ENCODE data around the gene CPA1.

DNA sequence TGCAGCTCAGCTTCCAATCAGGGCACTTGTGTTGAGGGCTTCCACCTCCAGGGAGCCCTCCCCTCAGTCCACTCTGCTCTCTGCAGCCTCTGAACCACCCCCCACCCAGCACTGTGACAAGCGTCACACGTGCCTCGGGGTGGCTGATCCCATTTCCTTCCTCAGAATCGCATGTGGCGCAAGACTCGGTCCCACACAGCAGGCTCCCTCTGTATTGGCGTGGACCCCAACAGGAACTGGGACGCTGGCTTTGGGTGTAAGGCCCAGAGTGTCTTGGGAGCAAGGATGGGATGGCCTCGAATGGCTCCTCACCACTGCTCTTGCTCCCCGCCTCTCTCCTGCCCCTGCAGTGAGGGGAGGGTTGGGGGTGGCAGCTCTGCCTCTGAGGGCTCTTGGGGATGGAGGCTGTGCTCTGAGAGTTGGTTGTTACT is 4.1 kb downstream of the CPA1 start:
- TF ChIP-seq, protein P1, sequence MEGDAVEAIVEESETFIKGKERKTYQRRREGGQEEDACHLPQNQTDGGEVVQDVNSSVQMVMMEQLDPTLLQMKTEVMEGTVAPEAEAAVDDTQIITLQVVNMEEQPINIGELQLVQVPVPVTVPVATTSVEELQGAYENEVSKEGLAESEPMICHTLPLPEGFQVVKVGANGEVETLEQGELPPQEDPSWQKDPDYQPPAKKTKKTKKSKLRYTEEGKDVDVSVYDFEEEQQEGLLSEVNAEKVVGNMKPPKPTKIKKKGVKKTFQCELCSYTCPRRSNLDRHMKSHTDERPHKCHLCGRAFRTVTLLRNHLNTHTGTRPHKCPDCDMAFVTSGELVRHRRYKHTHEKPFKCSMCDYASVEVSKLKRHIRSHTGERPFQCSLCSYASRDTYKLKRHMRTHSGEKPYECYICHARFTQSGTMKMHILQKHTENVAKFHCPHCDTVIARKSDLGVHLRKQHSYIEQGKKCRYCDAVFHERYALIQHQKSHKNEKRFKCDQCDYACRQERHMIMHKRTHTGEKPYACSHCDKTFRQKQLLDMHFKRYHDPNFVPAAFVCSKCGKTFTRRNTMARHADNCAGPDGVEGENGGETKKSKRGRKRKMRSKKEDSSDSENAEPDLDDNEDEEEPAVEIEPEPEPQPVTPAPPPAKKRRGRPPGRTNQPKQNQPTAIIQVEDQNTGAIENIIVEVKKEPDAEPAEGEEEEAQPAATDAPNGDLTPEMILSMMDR (IDR thresholded peaks at IDR 0.05; ENCODE audit: low read depth, low read length), result no peak
- TF ChIP-seq EZH2phosphoT487 (IDR thresholded peaks at IDR 0.05; ENCODE audit: low read depth), result no peak

All from OCI-LY3 (cell line).